NK-92 treated with Interleukin-12 subunit alpha and Interleukin-12 subunit beta, amount 100 ng/mL, for 24 hours (cell line): Measurements from ENCODE around the gene KLHDC7B.

Experiments used
- DNase-seq: peaks from one replicate; lab custom pipeline; 2025; lab: John Stamatoyannopoulos, UW

KLHDC7B gene

GRCh38 chr22:50573491-50574382, 28.0 kb downstream of the KLHDC7B start:
- DNase-seq: no peak

GRCh38 chr22:50574383-50574755, 28.7 kb downstream of the KLHDC7B start:
- DNase-seq: no peak

DNA sequence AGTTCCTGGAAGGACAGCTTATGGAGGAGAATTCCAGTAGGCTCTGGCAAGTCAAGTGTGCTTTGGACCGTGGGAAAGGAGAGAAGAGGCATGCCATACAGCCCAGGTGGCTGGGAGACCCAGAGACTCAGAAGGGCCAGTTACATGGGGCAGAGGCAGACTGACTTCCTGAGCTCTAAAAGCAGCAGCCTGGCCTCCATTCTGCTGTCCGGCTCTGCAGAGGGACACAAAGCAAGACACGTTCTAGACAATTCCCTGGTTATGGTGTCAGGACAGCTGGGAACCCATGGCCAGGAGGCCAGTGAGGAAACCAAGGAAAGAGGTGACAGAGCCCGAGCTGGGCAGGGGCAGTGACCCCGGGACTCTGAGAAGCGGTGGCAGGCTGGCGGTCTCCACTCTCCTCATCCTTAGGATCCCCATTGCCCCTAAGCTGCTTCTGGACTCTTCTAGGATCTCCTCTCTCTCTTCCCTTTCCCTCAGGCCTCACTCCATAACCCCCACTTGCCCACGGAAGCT, 29.8 kb downstream of the KLHDC7B start:
- DNase-seq: no peak

DNA sequence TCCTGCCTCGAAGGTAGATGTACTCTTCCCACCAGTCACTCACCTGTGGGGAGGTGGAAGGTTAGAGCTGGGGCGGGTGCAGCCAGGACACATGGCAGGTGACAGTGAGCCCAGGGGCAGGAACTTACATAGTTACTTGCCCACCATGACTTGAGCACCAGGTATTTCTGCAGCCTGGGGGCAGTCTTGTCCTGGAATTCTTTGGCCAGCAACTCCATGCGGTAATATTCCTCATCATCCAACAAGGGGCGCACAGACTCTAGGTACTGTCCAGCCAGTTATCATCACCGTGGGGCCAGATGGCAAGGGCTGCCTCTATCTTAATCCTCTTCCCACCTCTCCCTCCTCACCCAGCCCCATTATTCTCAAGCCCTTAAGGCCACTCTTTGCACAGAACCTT, 30.4 kb downstream of the KLHDC7B start:
- DNase-seq: no peak

- no peak for DNase-seq
Measured at GRCh38 chr22:50576806-50577696, 31.4 kb downstream of the KLHDC7B start.

- DNase-seq: no peak
Measured at GRCh38 chr22:50577697-50577986, 31.9 kb downstream of the KLHDC7B start.

- no peak for DNase-seq
Measured at GRCh38 chr22:50577987-50578775, 32.5 kb downstream of the KLHDC7B start, which contains the start of gene CPT1B. TSS of gene CPT1B (minus strand) at chr22:50578427. CDS start at chr22:50577915, 512 bp downstream.

GRCh38 chr22:50578776-50579310, 33.1 kb downstream of the KLHDC7B start:
- no peak for DNase-seq

- no peak for DNase-seq
Measured at GRCh38 chr22:50579752-50580151, 34.1 kb downstream of the KLHDC7B start.

DNA sequence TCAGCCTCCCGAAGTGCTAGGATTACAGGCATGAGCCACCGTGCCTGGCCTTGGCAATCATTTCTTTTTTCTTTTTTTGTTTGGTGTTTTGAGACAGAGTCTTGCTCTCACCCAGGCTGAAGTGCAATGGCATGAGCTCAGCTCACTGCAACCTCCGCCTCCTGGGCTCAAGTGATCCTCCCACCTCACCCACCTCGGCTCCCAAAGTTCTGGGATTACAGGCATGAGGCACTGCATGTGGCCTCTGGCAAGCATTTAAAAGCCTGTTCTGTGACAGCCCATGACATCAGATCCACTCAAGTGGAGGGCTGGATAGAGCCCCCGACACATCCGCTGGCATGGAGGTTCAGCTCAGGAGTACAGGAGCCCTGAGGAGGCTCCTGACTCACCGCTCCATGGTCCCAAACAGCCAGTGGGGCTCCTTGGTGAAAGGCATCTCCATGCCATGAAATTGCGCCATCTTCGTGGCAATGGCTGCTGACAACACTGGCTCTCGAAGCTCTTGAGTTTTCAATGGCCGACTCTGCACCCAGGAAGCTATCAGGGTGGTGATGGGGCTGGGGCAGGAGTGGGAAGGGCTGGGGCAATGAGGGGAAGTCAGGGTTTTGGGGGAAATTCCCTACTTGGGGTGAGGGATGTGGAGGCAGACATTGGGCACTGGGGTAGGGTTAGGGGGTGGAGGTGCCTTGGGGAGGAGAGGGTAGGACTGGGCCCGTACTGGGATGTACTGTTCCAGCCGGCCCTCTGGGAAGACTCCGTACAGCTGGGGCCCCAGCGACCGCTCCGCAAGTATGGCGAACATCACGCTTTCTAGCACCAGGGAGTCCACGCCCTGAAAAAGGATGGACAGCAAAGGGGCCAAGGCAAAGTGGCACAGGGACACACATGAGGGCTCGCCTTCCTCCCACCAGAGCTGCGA, 35.6 kb downstream of the KLHDC7B start:
- DNase-seq: no peak

GRCh38 chr22:50581950-50582492, 36.3 kb downstream of the KLHDC7B start:
- DNase-seq: no peak

DNA sequence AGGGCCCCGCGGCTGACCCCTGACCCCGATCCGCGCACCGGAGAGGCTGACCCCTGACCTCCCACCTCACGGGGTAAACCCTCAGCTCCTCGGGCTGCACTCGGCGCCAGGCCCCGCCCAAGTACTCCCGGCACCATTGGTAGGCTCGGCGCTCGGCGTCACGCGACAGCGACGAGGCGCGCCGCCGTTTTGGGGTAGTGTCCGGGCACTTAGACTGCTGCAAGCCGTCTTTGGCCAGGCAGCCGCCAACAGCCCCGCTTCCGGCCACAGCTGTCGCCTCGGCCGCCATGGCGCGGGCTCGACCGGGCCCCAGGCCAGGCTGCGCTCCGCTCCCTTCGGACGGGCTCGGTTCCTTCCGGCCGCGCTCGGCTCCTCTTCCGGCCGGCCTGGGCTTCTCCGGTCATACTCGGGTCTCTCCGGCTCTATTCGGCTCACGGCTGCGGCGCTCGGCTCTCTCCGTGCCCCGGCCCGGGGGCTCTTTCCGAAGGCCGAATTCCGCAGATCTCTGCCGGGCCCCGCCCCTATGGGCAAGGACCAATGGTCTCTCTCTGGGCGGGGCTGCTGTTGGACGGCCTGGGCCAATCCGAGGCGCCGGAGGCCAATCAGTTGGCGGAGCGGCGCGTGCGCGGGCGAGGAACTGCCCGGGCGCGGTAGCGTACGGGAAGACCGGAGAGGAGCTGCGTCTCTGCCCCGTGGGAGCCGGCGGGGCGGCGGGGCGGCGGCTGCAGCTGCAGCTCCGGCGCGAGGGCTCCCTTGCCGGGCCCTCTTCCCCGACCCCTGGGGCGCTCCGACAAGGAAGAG, 37.0 kb downstream of the KLHDC7B start, which contains the start of gene CHKB:
CHKB (minus strand) TSS at position 357 of the 801 bp plus-strand sequence; CDS start at position 289, 68 bp downstream.
- peak; percentile 97 for DNase-seq

- no peak for DNase-seq
Measured at GRCh38 chr22:50583294-50583861, 37.7 kb downstream of the KLHDC7B start.

- no peak for DNase-seq
Measured at GRCh38 chr22:50584106-50585096, 38.7 kb downstream of the KLHDC7B start.

GRCh38 chr22:50585238-50585637, 39.5 kb downstream of the KLHDC7B start:
- no peak for DNase-seq

- DNase-seq: no peak
Measured at GRCh38 chr22:50585781-50586180, 40.1 kb downstream of the KLHDC7B start.

GRCh38 chr22:50586416-50586815, 40.7 kb downstream of the KLHDC7B start:
- DNase-seq: no peak

GRCh38 chr22:50587407-50587806, 41.7 kb downstream of the KLHDC7B start:
- no peak for DNase-seq
